Activated gamma-delta T cell (primary cell): ENCODE measurements around the gene TNXB.
"Not testable (repeated sequence)": the region's sequence is repeated elsewhere in the genome, so short reads cannot be mapped to it uniquely, and the experiment has no call there.

Experiments
- DNase-seq: peaks from one replicate; lab custom pipeline; 2025; lab: John Stamatoyannopoulos, UW

The TNXB gene

DNA sequence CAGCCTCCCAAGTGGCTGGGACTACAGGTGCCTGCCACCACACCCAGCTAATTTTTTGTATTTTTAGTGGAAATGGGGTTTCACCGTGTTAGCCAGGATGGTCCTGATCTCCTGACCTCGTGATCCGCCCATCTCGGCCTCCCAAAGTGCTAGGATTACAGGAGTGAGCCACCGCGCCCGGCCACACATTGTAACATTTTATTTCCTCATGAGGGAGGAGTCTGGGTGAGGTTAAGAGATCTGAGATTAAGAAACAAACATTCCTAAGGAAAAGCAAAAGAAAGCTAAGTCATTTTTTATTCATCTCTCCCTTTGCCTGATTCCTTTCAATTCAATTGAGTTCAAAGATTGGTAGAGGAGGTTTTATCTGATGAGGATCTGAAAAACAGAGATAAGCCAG, 35.1 kb upstream of the TNXB start:
- not testable (repeated sequence) for DNase-seq

DNA sequence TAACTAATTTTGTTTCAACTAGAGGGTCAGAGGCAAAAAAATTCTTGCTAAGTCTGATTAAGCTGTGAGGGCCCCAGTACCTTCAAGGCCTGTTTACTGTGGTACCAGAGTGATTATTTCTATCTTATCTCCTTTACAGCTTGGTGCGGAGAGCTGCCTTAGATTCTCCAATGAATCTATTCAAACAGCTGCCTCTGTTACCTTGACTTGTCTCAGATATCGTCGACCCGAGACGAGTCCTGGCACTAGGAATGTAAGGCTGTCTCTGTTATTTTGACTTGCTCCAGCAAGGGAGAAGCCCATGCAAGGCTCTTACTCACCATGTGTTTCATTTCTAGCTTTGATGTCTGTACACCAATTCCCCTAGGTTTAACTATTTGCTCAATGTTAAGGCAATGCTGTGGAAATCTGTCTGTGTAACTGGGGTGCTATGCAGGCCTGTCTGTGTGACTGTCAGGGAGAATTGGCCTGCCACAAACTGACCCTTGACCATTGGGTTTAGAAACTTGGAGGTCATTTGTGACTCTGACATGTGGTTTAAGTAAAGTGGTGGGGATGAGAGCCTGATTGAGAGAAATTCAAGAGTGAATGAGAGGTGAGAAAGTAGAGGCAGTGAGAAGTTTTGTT, 31.4 kb upstream of the TNXB start:
- DNase-seq, result no peak

DNA sequence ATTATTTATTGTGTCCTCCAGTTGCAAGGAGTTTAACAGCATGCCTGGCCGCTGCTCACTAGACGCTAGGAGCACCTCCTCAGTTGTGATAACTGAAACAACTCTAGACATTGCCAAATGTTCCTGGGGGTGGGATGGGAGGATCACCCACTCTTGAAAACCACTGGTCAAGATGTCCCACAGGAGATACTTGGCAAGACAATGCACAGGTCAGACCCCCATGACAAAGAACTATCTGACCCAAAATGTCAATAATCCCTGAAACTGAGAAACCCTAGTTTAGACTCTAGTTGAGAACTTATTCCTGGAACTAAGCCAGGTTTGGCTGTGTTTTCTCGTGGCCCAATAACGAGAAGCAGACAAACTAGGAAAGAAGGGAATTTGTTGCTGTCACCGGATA, 30.5 kb upstream of the TNXB start:
- DNase-seq, result no peak

DNA sequence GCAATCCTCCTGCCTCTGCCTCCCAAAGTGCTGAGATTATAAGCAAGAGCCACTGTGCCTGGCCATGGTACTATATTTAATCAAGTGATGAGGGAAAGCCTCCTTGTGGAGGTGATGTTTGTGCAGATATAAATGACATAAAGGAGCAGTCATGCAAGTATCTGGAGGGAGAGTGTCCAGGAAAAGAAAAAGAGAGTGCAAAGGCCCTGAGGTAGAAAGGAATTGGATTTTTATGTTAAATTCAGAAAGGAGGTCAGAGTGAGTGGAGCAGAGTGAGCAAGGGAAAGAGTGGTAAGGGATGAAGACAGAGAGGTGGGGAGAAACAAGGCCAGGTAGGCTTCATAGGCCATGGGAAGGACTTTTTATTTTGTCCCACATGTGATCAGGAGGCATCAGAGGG, 28.3 kb upstream of the TNXB start:
- DNase-seq, result no peak

DNA sequence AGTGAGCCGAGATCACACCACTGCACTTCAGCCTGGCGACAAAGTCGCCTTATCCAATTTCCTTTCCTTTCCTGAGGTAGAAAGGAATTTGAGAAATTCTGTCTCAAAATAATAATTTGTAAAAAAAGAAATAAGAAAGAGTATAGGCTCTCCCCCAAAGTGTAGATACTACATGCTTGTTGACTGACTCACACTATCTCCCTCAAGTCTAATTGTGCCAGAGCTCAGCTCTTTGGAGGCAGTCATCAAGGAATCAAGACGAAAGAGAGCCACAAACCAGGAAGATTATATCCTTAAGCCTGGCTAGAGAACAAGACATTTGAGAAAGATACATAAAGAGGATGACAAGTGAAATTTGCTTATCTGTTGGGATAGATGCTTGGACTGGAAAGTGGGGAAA, 24.6 kb upstream of the TNXB start:
- no peak for DNase-seq

DNA sequence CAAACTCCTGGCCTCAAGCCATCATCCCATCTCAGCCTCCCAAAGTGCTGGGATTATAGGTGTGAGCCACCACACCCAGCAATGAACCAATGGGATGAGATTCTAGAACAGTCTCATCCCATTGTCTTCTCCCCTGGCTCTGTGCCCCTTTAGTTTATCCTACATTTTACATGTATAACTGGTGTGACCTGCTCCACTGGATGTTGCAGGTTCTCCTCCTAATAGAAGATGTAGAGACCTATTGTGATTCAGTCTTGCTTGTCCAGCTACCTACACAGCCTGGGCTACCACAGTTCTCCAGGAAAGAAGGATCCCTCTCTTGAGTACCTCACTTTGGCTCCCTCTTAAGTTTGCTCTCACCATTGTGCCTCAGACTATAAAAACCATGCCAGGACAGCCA, 23.0 kb upstream of the TNXB start:
- DNase-seq, result no peak

DNA sequence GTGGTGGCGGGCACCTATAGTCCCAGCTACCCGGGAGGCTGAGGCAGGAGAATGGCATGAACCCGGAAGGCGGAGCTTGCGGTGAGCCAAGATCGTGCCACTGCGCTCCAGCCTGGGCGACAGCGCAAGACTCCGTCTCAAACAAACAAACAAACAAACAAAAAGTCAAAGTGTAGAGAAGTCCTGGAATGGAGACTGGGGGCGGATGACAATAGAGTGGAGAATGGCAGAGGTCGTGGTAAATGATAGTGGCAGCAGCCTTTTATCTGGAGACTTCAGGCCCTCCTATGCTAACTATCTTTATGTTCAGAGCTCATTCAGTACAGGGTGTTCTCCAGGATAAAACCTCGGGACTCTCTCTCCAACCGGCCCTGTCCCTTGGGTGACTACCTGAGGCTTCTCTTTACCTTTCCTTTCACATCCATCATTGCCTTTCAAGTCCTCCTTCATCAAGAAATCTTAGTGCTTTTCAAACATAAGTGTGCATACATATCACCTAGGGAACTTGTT, 22.4 kb upstream of the TNXB start:
- no peak for DNase-seq

DNA sequence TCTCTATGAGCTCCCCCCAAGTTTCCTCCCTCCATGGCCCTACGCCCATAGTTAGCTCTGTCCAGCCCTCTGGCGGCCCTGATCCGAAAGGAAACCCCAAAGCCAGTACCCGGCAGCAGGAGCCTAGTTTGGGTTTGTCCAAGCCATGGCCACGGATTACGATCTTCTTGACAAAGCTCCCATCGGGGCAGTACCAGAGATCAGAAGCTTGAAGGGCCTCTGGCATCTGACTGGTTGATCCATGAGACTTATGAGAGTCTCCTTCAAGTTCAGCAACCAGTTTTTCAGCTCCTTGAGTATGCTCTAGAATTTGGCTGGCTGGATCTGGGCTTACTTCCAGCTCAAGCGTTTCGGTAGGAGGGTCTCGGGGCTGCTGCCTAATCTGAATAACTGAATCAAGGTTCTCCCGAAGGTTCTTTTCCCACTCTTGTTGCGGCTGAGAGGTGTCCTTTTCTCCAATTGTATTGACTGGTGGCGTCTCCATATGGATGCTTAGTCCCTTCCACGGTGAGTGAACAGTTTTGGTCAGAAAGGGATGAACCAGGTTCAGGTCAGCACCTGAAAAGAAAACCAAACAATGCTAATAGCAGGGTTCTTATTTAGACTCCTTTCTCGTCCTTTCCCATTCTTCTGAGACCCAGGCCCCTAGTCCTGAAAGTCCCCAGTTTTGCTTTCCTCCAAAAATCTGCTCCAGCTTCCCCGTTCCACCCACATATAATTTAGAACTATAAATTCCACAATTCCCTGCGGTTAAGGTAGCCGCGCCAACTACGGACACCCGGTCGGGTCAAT, 20.4 kb upstream of the TNXB start:
- no peak for DNase-seq

DNA sequence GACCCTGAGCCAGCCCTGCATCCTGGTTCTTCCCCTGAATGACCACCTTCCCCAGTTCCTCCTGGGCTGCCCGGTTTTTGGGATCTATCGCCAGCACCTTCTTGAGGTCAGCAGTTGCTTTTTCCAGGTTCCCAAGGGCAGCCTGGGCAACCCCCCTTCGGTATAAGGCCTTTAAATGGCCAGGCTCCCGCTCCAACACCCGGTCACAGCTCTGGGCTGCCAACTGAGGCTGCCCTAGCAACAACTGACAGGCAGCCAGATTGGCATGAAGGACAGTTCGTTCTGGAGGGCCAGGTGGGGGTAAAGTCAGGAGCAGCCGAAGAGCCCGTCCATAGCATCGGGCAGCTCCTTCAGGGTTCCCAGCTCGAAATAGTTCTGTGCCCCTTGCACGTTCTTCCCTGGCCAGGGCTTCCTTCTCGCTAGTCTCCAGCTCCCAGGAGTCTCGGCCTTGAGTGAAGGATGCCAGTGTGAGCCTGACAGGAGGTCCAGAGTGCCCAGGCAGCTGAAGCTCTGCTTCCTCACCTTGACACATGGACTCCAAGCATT, 19.7 kb upstream of the TNXB start:
- DNase-seq, result no peak

DNA sequence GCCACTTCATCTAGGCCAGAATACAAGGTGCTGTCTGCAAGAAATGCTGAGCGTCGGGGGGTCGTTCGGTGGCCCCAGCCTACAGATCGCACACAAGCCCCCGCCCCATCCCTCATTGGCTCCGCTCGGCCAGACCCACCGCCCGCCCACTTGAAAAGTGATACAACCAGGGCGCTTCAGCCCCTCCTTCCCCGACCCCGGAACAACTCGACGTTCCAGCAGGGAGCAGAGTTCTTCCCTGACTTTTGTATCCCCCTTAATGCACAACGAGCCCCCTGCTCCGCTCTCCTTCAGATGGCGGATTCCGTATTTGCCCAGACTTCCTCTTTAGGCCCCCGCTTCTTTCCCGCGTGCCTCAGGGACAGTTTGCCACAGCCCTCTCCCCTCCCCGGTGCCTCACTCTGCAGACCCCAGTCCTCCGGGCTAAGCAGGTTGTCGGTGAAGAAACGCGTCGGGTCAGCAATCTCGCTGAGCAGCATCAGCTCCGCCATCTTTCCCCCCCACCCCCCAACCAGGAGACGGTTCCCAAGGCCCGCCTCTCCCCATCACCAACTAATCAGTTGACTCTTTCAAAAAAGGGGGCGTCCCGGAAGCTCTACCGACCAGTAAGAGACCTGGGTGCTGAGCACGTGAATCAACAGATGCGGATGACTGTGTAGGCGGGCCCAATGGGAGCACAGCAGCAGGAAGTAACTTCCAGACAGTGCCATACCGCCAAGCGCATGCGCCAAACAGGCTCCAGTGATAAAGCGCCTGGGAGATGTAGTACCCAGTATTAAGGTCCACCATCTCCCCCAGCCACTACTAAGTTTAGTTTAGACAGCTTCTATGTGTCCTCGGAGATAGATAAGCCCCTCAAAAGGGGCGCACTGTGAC, 18.8 kb upstream of the TNXB start, which contains the start of gene ATF6B:
ATF6B (minus strand) TSS at position 530 of the 876 bp plus-strand sequence; CDS start at position 491, 39 bp downstream.
- peak; percentile 53 for DNase-seq

DNA sequence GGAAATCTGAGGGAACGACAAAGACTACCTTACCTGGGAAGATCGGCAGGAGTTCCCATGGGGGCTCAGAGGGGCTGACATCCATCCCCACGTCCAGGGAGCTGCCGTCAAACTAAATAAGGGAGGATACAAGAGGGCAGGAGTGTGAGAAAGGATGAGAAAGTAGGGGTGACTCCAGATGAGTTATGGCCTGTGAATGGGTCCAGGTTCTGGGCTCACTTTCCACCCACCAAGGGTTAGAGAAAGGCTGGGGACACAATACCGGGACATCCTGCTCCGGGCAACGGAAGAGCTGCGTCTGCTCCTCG, 18.2 kb upstream of the TNXB start:
- no peak for DNase-seq

DNA sequence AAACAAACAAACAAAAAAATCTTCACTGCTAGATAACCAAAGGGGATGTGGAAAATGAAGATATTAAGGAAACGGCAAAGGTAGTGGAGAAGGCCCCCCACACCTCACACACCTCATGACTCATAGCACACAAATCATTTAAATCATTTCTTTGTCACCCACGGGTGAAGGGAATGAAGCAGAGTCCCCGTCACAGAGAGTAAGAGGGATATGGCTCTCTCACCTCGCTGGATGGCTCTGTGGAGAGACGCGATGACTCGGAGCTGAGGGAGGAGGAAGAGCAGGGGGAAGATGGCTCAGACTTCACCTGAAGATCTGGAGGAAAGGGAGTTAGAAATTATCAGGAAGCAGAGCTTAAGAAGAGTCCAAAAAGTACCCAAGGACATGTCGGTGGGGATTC, 17.7 kb upstream of the TNXB start:
- no peak for DNase-seq

DNA sequence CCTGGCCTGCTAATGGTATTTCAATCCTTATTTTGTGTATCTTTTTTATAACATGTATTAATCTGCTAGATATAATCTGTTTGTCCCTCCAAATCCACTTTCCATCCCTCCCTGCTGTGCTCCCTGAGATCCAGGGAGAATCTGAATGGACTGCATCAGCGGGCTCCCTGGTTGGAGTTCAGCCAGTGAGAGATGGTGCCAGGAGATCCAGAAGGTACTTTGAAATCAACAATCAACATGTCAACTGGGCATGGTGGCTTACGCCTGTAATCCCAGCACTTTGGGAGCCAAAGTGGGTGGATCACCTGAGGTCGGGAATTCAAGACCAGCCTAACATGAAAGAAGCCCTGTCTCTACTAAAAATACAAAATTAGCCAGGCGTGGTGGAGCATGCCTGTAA, 14.5 kb upstream of the TNXB start:
- DNase-seq, result no peak

DNA sequence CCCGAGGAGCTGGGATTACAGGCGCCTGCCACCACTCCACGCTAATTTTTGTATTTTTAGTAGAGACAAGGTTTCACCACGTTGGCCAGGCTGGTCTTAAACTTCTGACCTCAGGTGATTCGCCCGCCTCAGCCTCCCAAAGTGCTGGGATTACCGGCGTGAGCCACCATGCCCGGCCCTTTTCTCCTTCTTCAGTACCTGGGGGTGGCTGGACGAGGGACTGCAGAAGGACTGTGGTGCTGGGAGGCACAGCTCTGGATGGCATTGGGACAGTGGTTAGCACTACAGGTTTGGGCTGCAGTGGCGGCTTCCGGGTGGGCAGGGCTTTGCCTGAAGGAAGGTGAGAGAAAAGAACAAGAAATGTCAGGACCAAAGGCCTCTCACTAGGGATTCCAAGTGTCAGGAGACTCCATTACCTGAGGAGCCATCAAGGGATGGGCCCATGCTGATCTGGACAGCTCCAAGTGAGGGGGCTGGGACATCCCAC, 11.5 kb upstream of the TNXB start:
- DNase-seq, result no peak

DNA sequence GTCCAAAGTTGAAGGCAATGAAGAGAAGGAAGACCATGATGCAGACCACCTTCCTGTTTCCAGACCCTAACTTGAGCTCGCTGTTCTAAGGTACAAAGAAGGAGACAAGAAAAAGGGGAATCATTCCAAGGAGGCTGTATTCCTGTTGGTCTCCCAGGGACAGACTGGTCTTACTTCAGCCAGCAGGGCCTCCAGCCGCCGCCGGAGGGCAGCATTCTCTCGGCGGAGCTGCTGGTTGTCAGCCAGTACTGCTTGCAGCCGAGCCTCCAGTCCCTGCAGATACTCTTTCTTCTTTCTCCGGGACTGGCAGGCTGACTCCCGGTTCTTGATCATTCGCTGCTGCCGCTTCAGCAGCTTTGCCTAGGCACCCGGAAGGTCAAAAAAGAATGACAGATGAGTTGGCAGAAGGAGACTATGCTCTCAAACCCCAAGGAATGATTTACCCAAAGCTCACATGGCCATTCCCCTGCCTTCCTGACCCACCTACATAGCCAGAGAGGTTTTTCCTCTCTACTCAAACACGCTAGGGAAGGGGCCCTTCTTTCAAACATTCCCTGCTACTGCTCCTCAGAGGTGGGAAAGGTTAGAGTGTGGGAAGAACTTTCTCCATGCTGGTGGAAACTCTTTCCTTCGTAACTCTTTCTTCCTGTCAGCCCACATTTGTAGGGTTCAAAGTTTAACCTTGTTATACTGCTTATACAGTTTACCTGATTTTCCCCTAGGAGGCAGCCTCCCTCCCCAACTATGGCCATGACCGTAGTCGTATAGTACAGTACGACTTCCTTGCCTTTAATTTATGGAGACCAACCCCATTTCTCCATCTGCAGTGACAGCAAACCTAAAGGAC, 9.9 kb upstream of the TNXB start:
- DNase-seq, result peak; percentile 38

DNA sequence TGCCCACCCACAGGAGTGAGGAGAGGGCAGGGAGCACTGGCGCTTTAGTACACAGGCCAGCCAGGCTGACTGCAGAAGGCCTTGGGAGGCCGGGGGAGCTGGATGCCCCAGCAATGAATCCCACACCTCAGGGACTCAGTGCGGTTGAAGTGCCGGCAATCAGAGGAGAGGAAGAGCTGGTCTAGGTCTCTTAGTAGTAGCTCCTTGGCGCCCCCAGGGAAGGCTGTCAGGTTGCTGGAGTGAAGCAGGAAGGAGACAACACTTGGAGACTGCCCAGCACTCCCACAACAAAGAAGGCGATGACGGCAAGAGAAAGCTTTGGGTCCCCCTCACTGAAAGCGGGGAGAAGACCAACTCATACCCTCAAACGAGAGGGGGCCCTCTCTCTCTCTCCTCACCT, 8.3 kb upstream of the TNXB start:
- no peak for DNase-seq

DNA sequence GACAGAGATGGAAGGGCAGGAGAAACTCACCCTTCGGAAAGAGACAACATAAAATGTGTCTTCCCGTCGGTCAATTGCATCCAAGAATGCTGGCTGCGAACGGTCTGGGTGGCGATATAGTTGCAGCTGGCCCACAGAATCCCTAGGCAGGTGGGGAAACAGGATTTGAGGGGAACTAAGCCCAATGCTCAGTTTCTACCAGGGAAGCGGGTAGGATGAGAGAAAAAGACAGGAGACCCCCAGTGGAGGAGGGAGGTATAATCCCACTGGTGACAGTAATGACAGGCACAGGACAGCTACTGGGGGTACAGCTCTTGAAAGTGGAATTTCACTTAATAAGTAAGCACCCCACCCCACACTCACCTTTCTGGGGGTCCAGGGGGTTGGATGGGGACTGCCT, 7.5 kb upstream of the TNXB start:
- DNase-seq, result no peak

DNA sequence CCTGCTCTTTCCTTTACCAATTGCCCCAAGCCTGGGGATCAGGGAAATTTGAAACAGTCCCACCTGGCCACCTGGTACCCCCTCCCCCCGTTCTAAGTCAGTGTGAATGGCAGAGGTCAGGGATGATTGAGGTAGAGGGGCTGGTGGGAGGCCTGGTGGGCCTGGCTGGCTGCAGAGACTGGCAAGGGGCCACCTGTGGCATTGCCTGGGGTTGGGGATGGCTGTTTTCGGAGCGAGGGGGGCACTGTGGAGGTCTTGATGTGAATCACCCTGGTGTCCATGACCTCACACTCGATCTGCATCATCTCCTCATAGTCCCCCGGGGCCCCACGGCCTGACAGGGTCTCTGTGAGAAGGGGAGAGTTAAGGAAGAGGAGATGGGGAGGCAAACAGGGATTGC, 6.5 kb upstream of the TNXB start:
- DNase-seq, result no peak

DNA sequence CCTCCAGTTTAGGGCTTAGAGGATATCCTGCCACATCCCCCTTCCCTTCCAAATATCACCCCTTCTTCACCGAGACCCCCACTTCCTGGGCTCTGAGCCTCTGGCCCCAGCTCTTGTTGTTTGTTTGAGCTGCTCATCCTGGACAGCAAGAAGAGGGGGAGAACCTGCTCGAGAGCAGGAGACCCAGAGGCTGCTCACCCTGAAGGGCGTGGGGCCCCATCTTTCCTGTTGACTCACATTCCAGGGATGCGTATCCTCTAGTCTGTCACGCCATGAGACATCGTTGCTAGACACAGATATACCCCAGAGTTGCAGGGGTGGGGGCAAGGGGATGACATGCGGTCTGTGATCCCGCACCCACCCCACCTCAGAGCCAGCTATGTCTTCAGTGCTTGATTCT, 5.7 kb upstream of the TNXB start:
- no peak for DNase-seq

DNA sequence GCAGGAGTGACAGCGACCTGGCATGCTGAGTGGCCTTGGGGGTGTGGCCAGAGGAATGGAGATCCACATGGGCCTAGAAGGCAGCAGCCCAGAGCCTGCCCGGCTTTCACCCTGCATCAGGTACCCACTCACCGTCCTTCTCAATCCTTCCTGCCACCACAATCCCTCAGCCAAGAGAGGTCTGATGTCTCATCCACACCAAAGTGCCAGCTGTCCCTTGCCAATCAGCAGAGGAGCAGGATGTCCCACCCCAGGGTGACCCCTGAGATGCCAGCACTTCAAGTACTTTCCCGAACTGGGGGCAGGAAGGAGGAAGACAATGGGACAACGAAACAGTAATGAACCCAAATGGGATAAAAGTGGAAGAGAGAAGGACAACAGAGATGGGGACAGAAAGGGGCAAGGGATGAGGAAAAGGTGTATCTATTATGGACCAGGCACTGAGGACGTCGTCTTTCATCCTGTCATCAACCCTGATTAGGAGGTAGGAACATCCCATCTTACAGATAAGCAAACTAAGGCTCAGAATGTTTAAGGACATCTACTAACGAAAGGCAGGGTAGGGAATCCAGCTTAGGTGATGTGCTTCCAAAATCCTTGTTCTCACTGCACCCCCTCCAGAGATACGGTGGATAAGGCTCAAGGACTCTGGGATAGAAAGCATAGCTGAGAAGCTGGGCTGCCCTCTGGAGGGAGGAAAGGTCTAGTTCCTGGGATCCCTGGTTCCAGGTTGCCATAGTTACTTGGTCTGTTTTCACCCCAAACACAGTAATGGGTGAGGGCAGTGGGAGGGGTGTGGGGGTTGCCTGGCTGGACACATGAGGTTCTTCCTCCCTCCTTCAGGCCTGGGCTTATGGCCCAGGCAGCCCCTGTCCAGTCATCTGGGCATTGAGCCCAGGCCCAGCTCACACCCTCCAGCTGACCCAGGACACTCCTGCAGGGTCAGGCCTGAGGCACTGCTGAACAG, 4.5 kb upstream of the TNXB start:
- no peak for DNase-seq
